ENCODE results near the gene ATP10B.

DNA sequence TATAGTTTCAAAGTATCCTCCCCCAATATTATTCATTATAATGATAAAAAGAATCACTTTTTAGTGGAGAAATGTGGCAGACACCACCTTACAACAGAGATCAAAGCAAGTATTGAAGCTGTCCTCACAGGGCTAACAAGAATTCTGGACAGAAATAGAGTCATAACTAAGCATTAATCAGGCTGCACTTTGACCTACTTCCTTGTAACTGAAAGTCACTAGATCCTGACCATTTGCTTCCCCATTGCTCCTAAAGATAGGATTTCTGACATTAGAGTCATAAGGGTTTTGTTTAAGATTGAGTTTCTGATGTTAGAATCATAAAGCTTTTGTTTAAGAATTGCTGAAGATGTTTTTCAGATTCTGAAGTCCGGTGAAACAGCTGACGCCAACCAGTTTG, 159.7 kb downstream of the ATP10B start:
- TF ChIP-seq POLR2AphosphoS5 (IDR thresholded peaks at IDR 0.05; ENCODE audit: low read depth, low read length) (no peak), TAF1 (IDR thresholded peaks at IDR 0.05; ENCODE audit: borderline replicate concordance, low read depth, low read length) (no peak)

Data from GM12892 (cell line).